Natural killer cell (primary cell): Measurements from ENCODE around the gene MAP2K5. TPM values are rescaled to one million over a fixed set of nuclear protein-coding genes. Genes with fewer than 3 reads are reported as not detected.
A peak's percentile ranks its signal among the peaks of the same experiment; 100 is the strongest.

Experiments used
- ATAC-seq, 3 donors: fragments of 150-1000 bp in 2 of 3; fragments of 200-7000 bp in 1 of 3; cut with Tn5 transposase; 1 replicate in 1 of 3; 2 replicates in 2 of 3; pipeline ENCODE4 v1.10.0; 2021; ENCODE audit warnings: mild to moderate bottlenecking in 2 of 3, moderate library complexity in 2 of 3
- DNase-seq, 2 donors: peaks; one replicate each; pipeline versions ENCODE4 v3.0.0 to v3.0.0-alpha.2; 2013 to 2021; ENCODE audit warnings: mixed read lengths in 1 of 2
- H3K27ac ChIP-seq: one replicate; pipeline ENCODE4 v1.5.1; 2013; ENCODE audit warnings: mild to moderate bottlenecking, low read length
- H3K27me3 ChIP-seq: one replicate; pipeline ENCODE4 v1.6.1; 2013; ENCODE audit warnings: low read length; ENCODE audit not compliant: control insufficient read depth, insufficient read depth
- H3K36me3 ChIP-seq: one replicate; pipeline ENCODE4 v1.6.1; 2013; ENCODE audit warnings: low read length; ENCODE audit not compliant: control insufficient read depth, insufficient read depth
- H3K4me1 ChIP-seq: one replicate; pipeline ENCODE4 v1.6.1; 2013; ENCODE audit warnings: low read length; ENCODE audit not compliant: control insufficient read depth, insufficient read depth
- H3K4me3 ChIP-seq: one replicate; pipeline ENCODE4 v1.5.1; 2013; ENCODE audit warnings: low read length
- H3K9me3 ChIP-seq: one replicate; pipeline ENCODE4 v1.6.1; 2013; ENCODE audit warnings: low read length; ENCODE audit not compliant: control insufficient read depth, insufficient read depth
- H3K27ac Mint-ChIP-seq, 2 donors: one replicate each; pipeline ENCODE4 v1.8.0; 2022; ENCODE audit warnings: mild to moderate bottlenecking in 2 of 2, mixed read lengths in 2 of 2, moderate library complexity in 1 of 2
- H3K27me3 Mint-ChIP-seq, 2 donors: one replicate each; pipeline ENCODE4 v1.8.0; 2022; ENCODE audit warnings: low read depth in 2 of 2, mixed read lengths in 2 of 2
- H3K36me3 Mint-ChIP-seq: one replicate; pipeline ENCODE4 v1.8.0; 2022; ENCODE audit warnings: mixed read lengths
- H3K4me1 Mint-ChIP-seq, 2 donors: one replicate each; pipeline ENCODE4 v1.8.0; 2022; ENCODE audit warnings: mixed read lengths in 2 of 2
- H3K4me3 Mint-ChIP-seq: one replicate; pipeline ENCODE4 v1.8.0; 2022; ENCODE audit warnings: mild to moderate bottlenecking, moderate library complexity, mixed read lengths
- H3K9me3 Mint-ChIP-seq, 2 donors: one replicate each; pipeline ENCODE4 v1.8.0; 2022; ENCODE audit warnings: mixed read lengths in 2 of 2
- WGBS: methylation state at CpG from one replicate; pipeline ENCODE4 v1.1.7; 2013; ENCODE audit warnings: missing lambda C conversion rate; ENCODE audit not compliant: insufficient coverage; 5-methylcytosine and 5-hydroxymethylcytosine counted together
- intact Hi-C: fragments of 100-400 bp; cut with micrococcal nuclease; formaldehyde crosslinking; loops from one replicate; pipeline ENCODE4 v1.14.2; 2022
- total RNA-seq, 4 donors: library from RNA; stranded (reverse); fragments of 120-200 nt in 1 of 4; gene quantifications; one replicate each; pipeline versions ENCODE4 v1.2.3 to v1.2.4, GENCODE V29; 2013 to 2022
- TF ChIP-seq, protein P1 (sequence below): fragments of 200-600 bp; IDR thresholded peaks from one replicate; pipeline ENCODE4 v1.8.0; 2022; ENCODE audit warnings: antibody characterized with exemption

MAP2K5 gene
- total RNA-seq, 3 donors from 2014 or later (not counting 1 experiment from before 2014, with no cell fraction given), result 25.6 to 32.6 (median 29.2) TPM

GRCh38 chr15:67745073-67746006, 202.8 kb downstream of the MAP2K5 start:
- H3K27ac ChIP-seq, result no peak overlapping the region
- Mint-ChIP-seq H3K36me3 (no peaks in the 10 kb centered on the region), H3K4me1 (peaks cover 18 to 28% of the 10 kb centered on the region in 2 donors), H3K9me3 (no peaks in the 10 kb centered on the region), H3K4me3 (no peak overlapping the region), H3K27me3 (no peaks in the 10 kb centered on the region), H3K27ac (peak overlapping the region; percentile 23 to 35)
- intact Hi-C loops, result no loop called here
- no peak overlapping the region for H3K4me3 ChIP-seq
- DNase-seq, result no peak
- WGBS, result 100% methylated on average over 2 of the region's 4 CpGs
- TF ChIP-seq, protein P1, sequence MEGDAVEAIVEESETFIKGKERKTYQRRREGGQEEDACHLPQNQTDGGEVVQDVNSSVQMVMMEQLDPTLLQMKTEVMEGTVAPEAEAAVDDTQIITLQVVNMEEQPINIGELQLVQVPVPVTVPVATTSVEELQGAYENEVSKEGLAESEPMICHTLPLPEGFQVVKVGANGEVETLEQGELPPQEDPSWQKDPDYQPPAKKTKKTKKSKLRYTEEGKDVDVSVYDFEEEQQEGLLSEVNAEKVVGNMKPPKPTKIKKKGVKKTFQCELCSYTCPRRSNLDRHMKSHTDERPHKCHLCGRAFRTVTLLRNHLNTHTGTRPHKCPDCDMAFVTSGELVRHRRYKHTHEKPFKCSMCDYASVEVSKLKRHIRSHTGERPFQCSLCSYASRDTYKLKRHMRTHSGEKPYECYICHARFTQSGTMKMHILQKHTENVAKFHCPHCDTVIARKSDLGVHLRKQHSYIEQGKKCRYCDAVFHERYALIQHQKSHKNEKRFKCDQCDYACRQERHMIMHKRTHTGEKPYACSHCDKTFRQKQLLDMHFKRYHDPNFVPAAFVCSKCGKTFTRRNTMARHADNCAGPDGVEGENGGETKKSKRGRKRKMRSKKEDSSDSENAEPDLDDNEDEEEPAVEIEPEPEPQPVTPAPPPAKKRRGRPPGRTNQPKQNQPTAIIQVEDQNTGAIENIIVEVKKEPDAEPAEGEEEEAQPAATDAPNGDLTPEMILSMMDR, result no peak
- no peaks in the 10 kb centered on the region for H3K36me3 ChIP-seq
- no peaks in the 10 kb centered on the region for H3K4me1 ChIP-seq
- no peaks in the 10 kb centered on the region for H3K9me3 ChIP-seq
- no peak for ATAC-seq
- no peaks in the 10 kb centered on the region for H3K27me3 ChIP-seq

- Mint-ChIP-seq H3K27me3 (no peaks in the 10 kb centered on the region), H3K4me1 (peaks cover 18 to 28% of the 10 kb centered on the region in 2 donors), H3K36me3 (no peaks in the 10 kb centered on the region), H3K9me3 (no peaks in the 10 kb centered on the region), H3K27ac (no peak overlapping the region), H3K4me3 (no peak overlapping the region)
- H3K27me3 ChIP-seq, result no peaks in the 10 kb centered on the region
- no peaks in the 10 kb centered on the region for H3K4me1 ChIP-seq
- no CpG with 5 or more reads among the region's 1 CpG for WGBS
- H3K27ac ChIP-seq, result no peak overlapping the region
- ATAC-seq (no peak), DNase-seq (peak in 1 of 2 donors; percentile 7)
- H3K36me3 ChIP-seq, result no peaks in the 10 kb centered on the region
- H3K4me3 ChIP-seq, result no peak overlapping the region
- no peaks in the 10 kb centered on the region for H3K9me3 ChIP-seq
- TF ChIP-seq, protein P1, result no peak
- intact Hi-C loops, result no loop called here
Measured at GRCh38 chr15:67746022-67746421, 203.5 kb downstream of the MAP2K5 start.

- ATAC-seq (no peak), DNase-seq (peak in 1 of 2 donors; percentile 49)
- Histone ChIP-seq H3K27me3 (no peaks in the 10 kb centered on the region), H3K36me3 (no peaks in the 10 kb centered on the region), H3K4me3 (no peak overlapping the region), H3K9me3 (no peaks in the 10 kb centered on the region), H3K27ac (no peak overlapping the region), H3K4me1 (no peaks in the 10 kb centered on the region)
- no peaks in the 10 kb centered on the region for H3K36me3 Mint-ChIP-seq
- 79% methylated on average over 4 of the region's 4 CpGs for WGBS
- H3K27ac Mint-ChIP-seq, result no peak overlapping the region
- TF ChIP-seq, protein P1, result no peak
- peaks cover 18 to 28% of the 10 kb centered on the region in 2 donors for H3K4me1 Mint-ChIP-seq
- no peak overlapping the region for H3K4me3 Mint-ChIP-seq
- no peaks in the 10 kb centered on the region for H3K27me3 Mint-ChIP-seq
- intact Hi-C loops, result no loop called here
- H3K9me3 Mint-ChIP-seq, result no peaks in the 10 kb centered on the region
Measured at GRCh38 chr15:67746450-67746849, 203.9 kb downstream of the MAP2K5 start.
